Measurements from ENCODE around the gene PRDM11. TPM values are rescaled to one million over a fixed set of nuclear protein-coding genes. Genes with fewer than 3 reads are reported as not detected.

The PRDM11 gene
- total and polyA plus RNA-seq, 3 experiments from 2014 or later: 3.1 to 7.7 (median 5.6) TPM

- H3K4me3 Mint-ChIP-seq: no peak overlapping the region
- no peak for DNase-seq
- Histone ChIP-seq H3K27me3 (ENCODE audit: insufficient read depth, low read length, poor library complexity, severe bottlenecking) (no peaks in the 10 kb centered on the region), H3K4me1 (ENCODE audit: insufficient read depth, low read length) (no peaks in the 10 kb centered on the region), H3K9me3 (ENCODE audit: low read length) (no peaks in the 10 kb centered on the region), H3K36me3 (ENCODE audit: insufficient read depth, low read length) (no peaks in the 10 kb centered on the region), H3K27ac (ENCODE audit: low read depth, low read length) (no peak overlapping the region), H3K4me3 (ENCODE audit: low read length) (no peak overlapping the region)
- H3K9me3 Mint-ChIP-seq: no peaks in the 10 kb centered on the region
- POLR2A ChIA-PET: no interaction called here
- peaks cover 4 to 48% (median 9%) of the 10 kb centered on the region in 3 donors for H3K36me3 Mint-ChIP-seq
- peaks cover 0 to 5% (median 4%) of the 10 kb centered on the region in 3 donors for H3K4me1 Mint-ChIP-seq
- H3K27ac Mint-ChIP-seq: no peak overlapping the region
- CTCF ChIA-PET: no interaction called here
- no peaks in the 10 kb centered on the region for H3K27me3 Mint-ChIP-seq
Measured at GRCh38 chr11:45212566-45213315, 66.3 kb downstream of the PRDM11 start.

- peak overlapping the region in 1 of 8 donors; percentile 17 for H3K27ac Mint-ChIP-seq
- ChIA-PET POLR2A (no interaction called here), CTCF (no interaction called here)
- H3K9me3 ChIP-seq (ENCODE audit: low read length): no peaks in the 10 kb centered on the region
- no peaks in the 10 kb centered on the region for H3K27me3 ChIP-seq (ENCODE audit: insufficient read depth, low read length, poor library complexity, severe bottlenecking)
- H3K27ac ChIP-seq (ENCODE audit: low read depth, low read length): no peak overlapping the region
- H3K4me1 Mint-ChIP-seq: peaks cover 0 to 5% (median 4%) of the 10 kb centered on the region in 3 donors
- no peak overlapping the region for H3K4me3 ChIP-seq (ENCODE audit: low read length)
- no peak overlapping the region for H3K4me3 Mint-ChIP-seq
- DNase-seq: no peak
- no peaks in the 10 kb centered on the region for H3K27me3 Mint-ChIP-seq
- H3K36me3 ChIP-seq (ENCODE audit: insufficient read depth, low read length): no peaks in the 10 kb centered on the region
- peaks cover 4 to 48% (median 9%) of the 10 kb centered on the region in 3 donors for H3K36me3 Mint-ChIP-seq
- H3K9me3 Mint-ChIP-seq: no peaks in the 10 kb centered on the region
- H3K4me1 ChIP-seq (ENCODE audit: insufficient read depth, low read length): no peaks in the 10 kb centered on the region
Measured at GRCh38 chr11:45213316-45213665, 66.9 kb downstream of the PRDM11 start.

GRCh38 chr11:45213717-45214116 is 67.3 kb downstream of the PRDM11 start:
- no peaks in the 10 kb centered on the region for H3K27me3 ChIP-seq (ENCODE audit: insufficient read depth, low read length, poor library complexity, severe bottlenecking)
- H3K4me1 Mint-ChIP-seq: peaks cover 0 to 5% (median 4%) of the 10 kb centered on the region in 3 donors
- H3K27me3 Mint-ChIP-seq: no peaks in the 10 kb centered on the region
- no peaks in the 10 kb centered on the region for H3K9me3 Mint-ChIP-seq
- no peak overlapping the region for H3K4me3 Mint-ChIP-seq
- CTCF ChIA-PET: no interaction called here
- H3K36me3 ChIP-seq (ENCODE audit: insufficient read depth, low read length): no peaks in the 10 kb centered on the region
- H3K27ac ChIP-seq (ENCODE audit: low read depth, low read length): no peak overlapping the region
- no peak overlapping the region for H3K4me3 ChIP-seq (ENCODE audit: low read length)
- no peaks in the 10 kb centered on the region for H3K4me1 ChIP-seq (ENCODE audit: insufficient read depth, low read length)
- POLR2A ChIA-PET: no interaction called here
- no peak overlapping the region for H3K27ac Mint-ChIP-seq
- no peaks in the 10 kb centered on the region for H3K9me3 ChIP-seq (ENCODE audit: low read length)
- peaks cover 4 to 44% (median 9%) of the 10 kb centered on the region in 3 donors for H3K36me3 Mint-ChIP-seq
- DNase-seq: no peak

GRCh38 chr11:45215098-45215865 is 68.8 kb downstream of the PRDM11 start:
- Mint-ChIP-seq H3K27ac (peak overlapping the region in 1 of 8 donors; percentile 61), H3K4me3 (no peak overlapping the region), H3K36me3 (peaks cover 4 to 41% (median 7%) of the 10 kb centered on the region in 3 donors), H3K4me1 (peaks cover 0 to 5% (median 4%) of the 10 kb centered on the region in 3 donors), H3K27me3 (no peaks in the 10 kb centered on the region), H3K9me3 (no peaks in the 10 kb centered on the region)
- ChIA-PET CTCF (no interaction called here), POLR2A (no interaction called here)
- DNase-seq: no peak
- Histone ChIP-seq H3K36me3 (ENCODE audit: insufficient read depth, low read length) (no peaks in the 10 kb centered on the region), H3K4me1 (ENCODE audit: insufficient read depth, low read length) (no peaks in the 10 kb centered on the region), H3K27ac (ENCODE audit: low read depth, low read length) (no peak overlapping the region), H3K27me3 (ENCODE audit: insufficient read depth, low read length, poor library complexity, severe bottlenecking) (no peaks in the 10 kb centered on the region), H3K9me3 (ENCODE audit: low read length) (no peaks in the 10 kb centered on the region), H3K4me3 (ENCODE audit: low read length) (no peak overlapping the region)

- Mint-ChIP-seq H3K27me3 (no peaks in the 10 kb centered on the region), H3K4me3 (no peak overlapping the region), H3K36me3 (peaks cover 4 to 39% (median 11%) of the 10 kb centered on the region in 3 donors), H3K9me3 (no peaks in the 10 kb centered on the region), H3K4me1 (peaks cover 0 to 5% (median 4%) of the 10 kb centered on the region in 3 donors), H3K27ac (peak overlapping the region in 1 of 8 donors; percentile 9)
- H3K4me3 ChIP-seq (ENCODE audit: low read length): no peak overlapping the region
- H3K36me3 ChIP-seq (ENCODE audit: insufficient read depth, low read length): no peaks in the 10 kb centered on the region
- no peak for DNase-seq
- H3K27ac ChIP-seq (ENCODE audit: low read depth, low read length): no peak overlapping the region
- no peaks in the 10 kb centered on the region for H3K9me3 ChIP-seq (ENCODE audit: low read length)
- POLR2A ChIA-PET: no interaction called here
- H3K27me3 ChIP-seq (ENCODE audit: insufficient read depth, low read length, poor library complexity, severe bottlenecking): no peaks in the 10 kb centered on the region
- CTCF ChIA-PET: no interaction called here
- H3K4me1 ChIP-seq (ENCODE audit: insufficient read depth, low read length): no peaks in the 10 kb centered on the region
Measured at GRCh38 chr11:45216031-45216430, 69.6 kb downstream of the PRDM11 start.

- Mint-ChIP-seq H3K27ac (no peak overlapping the region), H3K27me3 (no peaks in the 10 kb centered on the region), H3K4me3 (no peak overlapping the region), H3K36me3 (peaks cover 0 to 40% (median 15%) of the 10 kb centered on the region in 3 donors), H3K4me1 (peaks cover 0 to 5% (median 4%) of the 10 kb centered on the region in 3 donors), H3K9me3 (no peaks in the 10 kb centered on the region)
- H3K36me3 ChIP-seq (ENCODE audit: insufficient read depth, low read length): no peaks in the 10 kb centered on the region
- ChIA-PET CTCF (no interaction called here), POLR2A (no interaction called here)
- no peaks in the 10 kb centered on the region for H3K9me3 ChIP-seq (ENCODE audit: low read length)
- H3K4me1 ChIP-seq (ENCODE audit: insufficient read depth, low read length): no peaks in the 10 kb centered on the region
- no peak overlapping the region for H3K4me3 ChIP-seq (ENCODE audit: low read length)
- H3K27ac ChIP-seq (ENCODE audit: low read depth, low read length): no peak overlapping the region
- no peaks in the 10 kb centered on the region for H3K27me3 ChIP-seq (ENCODE audit: insufficient read depth, low read length, poor library complexity, severe bottlenecking)
- no peak for DNase-seq
Measured at GRCh38 chr11:45216901-45217300, 70.5 kb downstream of the PRDM11 start.

GRCh38 chr11:45217991-45218390 is 71.6 kb downstream of the PRDM11 start:
- Mint-ChIP-seq H3K27ac (no peak overlapping the region), H3K27me3 (no peaks in the 10 kb centered on the region), H3K36me3 (peaks cover 0 to 36% (median 16%) of the 10 kb centered on the region in 3 donors), H3K4me1 (peaks cover 0 to 5% (median 4%) of the 10 kb centered on the region in 3 donors), H3K4me3 (no peak overlapping the region), H3K9me3 (no peaks in the 10 kb centered on the region)
- H3K4me3 ChIP-seq (ENCODE audit: low read length): no peak overlapping the region
- H3K27ac ChIP-seq (ENCODE audit: low read depth, low read length): no peak overlapping the region
- no peaks in the 10 kb centered on the region for H3K4me1 ChIP-seq (ENCODE audit: insufficient read depth, low read length)
- ChIA-PET CTCF (no interaction called here), POLR2A (no interaction called here)
- H3K36me3 ChIP-seq (ENCODE audit: insufficient read depth, low read length): no peaks in the 10 kb centered on the region
- H3K9me3 ChIP-seq (ENCODE audit: low read length): no peaks in the 10 kb centered on the region
- H3K27me3 ChIP-seq (ENCODE audit: insufficient read depth, low read length, poor library complexity, severe bottlenecking): no peaks in the 10 kb centered on the region
- no peak for DNase-seq

GRCh38 chr11:45218705-45219104 is 72.3 kb downstream of the PRDM11 start:
- H3K9me3 Mint-ChIP-seq: no peaks in the 10 kb centered on the region
- H3K27me3 Mint-ChIP-seq: no peaks in the 10 kb centered on the region
- H3K4me3 ChIP-seq (ENCODE audit: low read length): no peak overlapping the region
- no peaks in the 10 kb centered on the region for H3K4me1 ChIP-seq (ENCODE audit: insufficient read depth, low read length)
- H3K4me3 Mint-ChIP-seq: no peak overlapping the region
- no peaks in the 10 kb centered on the region for H3K27me3 ChIP-seq (ENCODE audit: insufficient read depth, low read length, poor library complexity, severe bottlenecking)
- no peak for DNase-seq
- H3K36me3 ChIP-seq (ENCODE audit: insufficient read depth, low read length): no peaks in the 10 kb centered on the region
- no peak overlapping the region for H3K27ac ChIP-seq (ENCODE audit: low read depth, low read length)
- POLR2A ChIA-PET: no interaction called here
- no peak overlapping the region for H3K27ac Mint-ChIP-seq
- H3K9me3 ChIP-seq (ENCODE audit: low read length): no peaks in the 10 kb centered on the region
- H3K4me1 Mint-ChIP-seq: peaks cover 0 to 5% (median 4%) of the 10 kb centered on the region in 3 donors
- peaks cover 0 to 33% (median 17%) of the 10 kb centered on the region in 3 donors for H3K36me3 Mint-ChIP-seq
- CTCF ChIA-PET: no interaction called here
